ENCODE data around the gene SCARB1.

Gene SCARB1

GRCh38 chr12:124819525-124819924, 44.1 kb downstream of the SCARB1 start (continued):
- no peak for TF ChIP-seq HIC1 (tag by site-specific recombination; IDR thresholded peaks at IDR 0.05)
- no peak for TF ChIP-seq ZBTB49 (tag by site-specific recombination; IDR thresholded peaks at IDR 0.05; ENCODE audit: low read depth)
- no peak for TF ChIP-seq ZNF354C (tag by site-specific recombination; IDR thresholded peaks at IDR 0.05; ENCODE audit: borderline replicate concordance, low read depth)

- H3K4me3 ChIP-seq (ENCODE audit: low read depth, low read length): no peak overlapping the region
- no peak overlapping the region for H3K27ac ChIP-seq (ENCODE audit: extremely low read depth, low read depth, low read length)
- POLR2A ChIA-PET: no interaction called here
- no peaks in the 10 kb centered on the region for H3K4me1 ChIP-seq (ENCODE audit: control insufficient read depth, insufficient read depth, low read length)
- H3K9me3 ChIP-seq (ENCODE audit: control insufficient read depth, insufficient read depth, low read depth, low read length): no peaks in the 10 kb centered on the region
- CTCF ChIA-PET: interaction anchor here (0.7 kb wide), 1 partner anchor 150 kb away, joined by 4 read pairs; no protein-coding TSS in a partner anchor
- no peak for TF ChIP-seq HIC1 (tag by site-specific recombination; IDR thresholded peaks at IDR 0.05)
- TF ChIP-seq ZNF580 (tag by site-specific recombination; IDR thresholded peaks at IDR 0.05): peak; percentile 45; the same call in 1 of the 2 replicates
- TF ChIP-seq ZNF791 (tag by site-specific recombination; IDR thresholded peaks at IDR 0.05): no peak
- no peak for TF ChIP-seq ZNF174 (tag by site-specific recombination; IDR thresholded peaks at IDR 0.05)
- no peak for TF ChIP-seq ZNF266 (tag by site-specific recombination; IDR thresholded peaks at IDR 0.05; ENCODE audit: low read depth)
- no peak for TF ChIP-seq ZNF398 (tag by site-specific recombination; IDR thresholded peaks at IDR 0.05)
- TF ChIP-seq ZBTB1 (tag by site-specific recombination; IDR thresholded peaks at IDR 0.05): no peak
- peak; percentile 99 for TF ChIP-seq ZNF623 (tag by site-specific recombination; IDR thresholded peaks at IDR 0.05)
- TF ChIP-seq KLF1 (tag by site-specific recombination; IDR thresholded peaks at IDR 0.05): no peak
- no peak for TF ChIP-seq ZNF341 (tag by site-specific recombination; IDR thresholded peaks at IDR 0.05; ENCODE audit: low read depth)
- TF ChIP-seq, protein P1, sequence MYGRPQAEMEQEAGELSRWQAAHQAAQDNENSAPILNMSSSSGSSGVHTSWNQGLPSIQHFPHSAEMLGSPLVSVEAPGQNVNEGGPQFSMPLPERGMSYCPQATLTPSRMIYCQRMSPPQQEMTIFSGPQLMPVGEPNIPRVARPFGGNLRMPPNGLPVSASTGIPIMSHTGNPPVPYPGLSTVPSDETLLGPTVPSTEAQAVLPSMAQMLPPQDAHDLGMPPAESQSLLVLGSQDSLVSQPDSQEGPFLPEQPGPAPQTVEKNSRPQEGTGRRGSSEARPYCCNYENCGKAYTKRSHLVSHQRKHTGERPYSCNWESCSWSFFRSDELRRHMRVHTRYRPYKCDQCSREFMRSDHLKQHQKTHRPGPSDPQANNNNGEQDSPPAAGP (tag by site-specific recombination; IDR thresholded peaks at IDR 0.05): no peak
- no peak for TF ChIP-seq ZNF571 (tag by site-specific recombination; IDR thresholded peaks at IDR 0.05)
- TF ChIP-seq SCRT2 (tag by site-specific recombination; IDR thresholded peaks at IDR 0.05): no peak
- TF ChIP-seq, protein P2, sequence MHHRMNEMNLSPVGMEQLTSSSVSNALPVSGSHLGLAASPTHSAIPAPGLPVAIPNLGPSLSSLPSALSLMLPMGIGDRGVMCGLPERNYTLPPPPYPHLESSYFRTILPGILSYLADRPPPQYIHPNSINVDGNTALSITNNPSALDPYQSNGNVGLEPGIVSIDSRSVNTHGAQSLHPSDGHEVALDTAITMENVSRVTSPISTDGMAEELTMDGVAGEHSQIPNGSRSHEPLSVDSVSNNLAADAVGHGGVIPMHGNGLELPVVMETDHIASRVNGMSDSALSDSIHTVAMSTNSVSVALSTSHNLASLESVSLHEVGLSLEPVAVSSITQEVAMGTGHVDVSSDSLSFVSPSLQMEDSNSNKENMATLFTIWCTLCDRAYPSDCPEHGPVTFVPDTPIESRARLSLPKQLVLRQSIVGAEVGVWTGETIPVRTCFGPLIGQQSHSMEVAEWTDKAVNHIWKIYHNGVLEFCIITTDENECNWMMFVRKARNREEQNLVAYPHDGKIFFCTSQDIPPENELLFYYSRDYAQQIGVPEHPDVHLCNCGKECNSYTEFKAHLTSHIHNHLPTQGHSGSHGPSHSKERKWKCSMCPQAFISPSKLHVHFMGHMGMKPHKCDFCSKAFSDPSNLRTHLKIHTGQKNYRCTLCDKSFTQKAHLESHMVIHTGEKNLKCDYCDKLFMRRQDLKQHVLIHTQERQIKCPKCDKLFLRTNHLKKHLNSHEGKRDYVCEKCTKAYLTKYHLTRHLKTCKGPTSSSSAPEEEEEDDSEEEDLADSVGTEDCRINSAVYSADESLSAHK (tag by site-specific recombination; IDR thresholded peaks at IDR 0.05): no peak
- TF ChIP-seq WT1 (tag by site-specific recombination; IDR thresholded peaks at IDR 0.05): no peak
- no peak for TF ChIP-seq GLI4 (tag by site-specific recombination; IDR thresholded peaks at IDR 0.05)
- peaks cover 7 to 17% of the 10 kb centered on the region in 2 experiments; a peak in 2 of 3 replicates for H3K36me3 ChIP-seq (ENCODE audit: control insufficient read depth in 2 of 2, insufficient read depth in 1 of 2, low read length in 2 of 2)
Observed at GRCh38 chr12:124819080-124819479, 44.6 kb downstream of the SCARB1 start.
